Astrocyte (in vitro differentiated cells and primary cell): Measurements from ENCODE around the gene RETREG3.

Experiments
- EZH2 ChIP-seq: IDR thresholded peaks from 2 replicates; pipeline ENCODE4 v1.6.1; 2012; ENCODE audit warnings: mild to moderate bottlenecking, low read length, inconsistent platforms; ENCODE audit not compliant: insufficient read depth
- TF ChIP-seq, protein P1 (sequence below): IDR thresholded peaks from 2 replicates; pipeline ENCODE4 v1.5.1; 2011; ENCODE audit warnings: low read depth, mild to moderate bottlenecking, inconsistent platforms, low read length, moderate library complexity; ENCODE audit not compliant: insufficient read depth

DNA sequence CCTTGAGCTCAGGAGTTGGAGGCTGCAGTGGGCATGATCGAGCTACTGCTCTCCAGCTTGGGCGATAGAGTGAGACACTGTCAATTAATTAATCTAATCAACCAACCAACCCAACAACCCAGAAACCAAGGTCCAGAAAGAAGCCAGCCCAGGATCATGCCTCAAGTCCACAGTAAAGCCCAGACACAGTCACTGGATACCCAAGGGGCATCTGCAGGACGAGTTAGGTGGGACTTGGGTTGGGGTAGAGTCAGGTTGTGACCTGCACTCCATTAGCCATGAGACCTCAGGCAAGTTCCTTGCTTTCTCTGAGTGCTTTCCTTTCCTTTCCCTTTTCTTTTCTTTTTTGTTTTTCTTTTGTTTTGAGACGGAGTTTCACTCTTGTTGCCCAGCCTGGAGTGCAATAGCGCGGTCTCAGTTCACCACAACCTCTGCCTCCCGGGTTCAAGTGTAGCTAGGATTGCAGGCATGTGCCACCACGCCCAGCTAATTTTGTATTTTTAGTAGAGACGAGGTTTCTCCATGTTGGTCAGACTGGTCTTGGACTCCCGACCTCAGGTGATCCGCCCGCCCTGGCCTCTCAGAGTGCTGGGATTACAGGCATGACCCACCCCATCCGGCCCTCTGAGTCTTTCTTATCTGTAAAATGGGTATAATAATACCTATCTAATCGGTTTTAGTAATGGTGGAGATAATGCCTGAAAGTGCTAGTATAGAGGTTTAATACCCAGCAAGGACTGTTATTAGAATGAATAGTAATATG is 60.0 kb downstream of the RETREG3 start:
- TF ChIP-seq, protein P1, sequence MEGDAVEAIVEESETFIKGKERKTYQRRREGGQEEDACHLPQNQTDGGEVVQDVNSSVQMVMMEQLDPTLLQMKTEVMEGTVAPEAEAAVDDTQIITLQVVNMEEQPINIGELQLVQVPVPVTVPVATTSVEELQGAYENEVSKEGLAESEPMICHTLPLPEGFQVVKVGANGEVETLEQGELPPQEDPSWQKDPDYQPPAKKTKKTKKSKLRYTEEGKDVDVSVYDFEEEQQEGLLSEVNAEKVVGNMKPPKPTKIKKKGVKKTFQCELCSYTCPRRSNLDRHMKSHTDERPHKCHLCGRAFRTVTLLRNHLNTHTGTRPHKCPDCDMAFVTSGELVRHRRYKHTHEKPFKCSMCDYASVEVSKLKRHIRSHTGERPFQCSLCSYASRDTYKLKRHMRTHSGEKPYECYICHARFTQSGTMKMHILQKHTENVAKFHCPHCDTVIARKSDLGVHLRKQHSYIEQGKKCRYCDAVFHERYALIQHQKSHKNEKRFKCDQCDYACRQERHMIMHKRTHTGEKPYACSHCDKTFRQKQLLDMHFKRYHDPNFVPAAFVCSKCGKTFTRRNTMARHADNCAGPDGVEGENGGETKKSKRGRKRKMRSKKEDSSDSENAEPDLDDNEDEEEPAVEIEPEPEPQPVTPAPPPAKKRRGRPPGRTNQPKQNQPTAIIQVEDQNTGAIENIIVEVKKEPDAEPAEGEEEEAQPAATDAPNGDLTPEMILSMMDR = no peak
- no peak for TF ChIP-seq EZH2
